Neural cell (in vitro differentiated cells): ENCODE results near the gene CTDSPL. TPM values are rescaled to one million over a fixed set of nuclear protein-coding genes. Genes with fewer than 3 reads are reported as not detected.

Source experiments
- H2AFZ ChIP-seq: fragments of 200-600, 300-800 bp; sonication (generic), shearing (Covaris generic); 2 replicates; pipeline ENCODE4 v1.6.0; 2014; ENCODE audit warnings: low read depth, mild to moderate bottlenecking, antibody characterized with exemption, low read length, moderate library complexity
- H3F3A ChIP-seq: fragments of 200-600 bp; shearing (Covaris generic); 2 replicates; pipeline ENCODE4 v1.6.1; 2016; ENCODE audit warnings: mild to moderate bottlenecking, moderate library complexity, mixed read lengths, antibody characterized with exemption, low read length; ENCODE audit not compliant: insufficient read depth, poor library complexity, severe bottlenecking
- H3K27ac ChIP-seq: fragments of 200-600, 300-800 bp; sonication (generic), shearing (Covaris generic); 2 replicates; pipeline ENCODE4 v1.5.1; 2014; ENCODE audit warnings: mild to moderate bottlenecking, low read length, moderate library complexity
- H3K27me3 ChIP-seq: fragments of 300-800, 200-600 bp; sonication (generic), shearing (Covaris generic); 2 replicates; pipeline ENCODE4 v1.6.0; 2014; ENCODE audit warnings: mild to moderate bottlenecking, low read depth, low read length, moderate library complexity; ENCODE audit not compliant: insufficient read depth
- H3K36me3 ChIP-seq: fragments of 300-800, 200-600 bp; sonication (generic), shearing (Covaris generic); 2 replicates; pipeline ENCODE4 v1.5.1; 2014; ENCODE audit warnings: mild to moderate bottlenecking, antibody characterized with exemption, low read length, moderate library complexity; ENCODE audit not compliant: insufficient read depth
- H3K4me2 ChIP-seq: fragments of 300-800, 200-600 bp; sonication (generic), shearing (Covaris generic); 2 replicates; pipeline ENCODE4 v1.6.0; 2014; ENCODE audit warnings: mild to moderate bottlenecking, low read length
- H3K4me3 ChIP-seq: fragments of 300-800, 200-600 bp; sonication (generic), shearing (Covaris generic); 2 replicates; pipeline ENCODE4 v1.5.1; 2014; ENCODE audit warnings: mild to moderate bottlenecking, low read length, moderate library complexity
- H3K79me2 ChIP-seq: fragments of 200-600 bp; shearing (Covaris generic); replicated peaks from 2 replicates; pipeline ENCODE4 v1.6.0; 2014; ENCODE audit warnings: mild to moderate bottlenecking, low read length, moderate library complexity; ENCODE audit not compliant: insufficient read depth
- H3K9ac ChIP-seq: fragments of 300-800, 200-600 bp; sonication (generic), shearing (Covaris generic); 2 replicates; pipeline ENCODE4 v1.6.1; 2016; ENCODE audit warnings: mild to moderate bottlenecking, low read length, mixed read lengths
- H3K9me2 ChIP-seq: fragments of 200-600 bp; shearing (Covaris generic); 2 replicates; pipeline ENCODE4 v1.6.1; 2016; ENCODE audit warnings: mild to moderate bottlenecking, low read length, mixed read lengths; ENCODE audit not compliant: insufficient read depth
- H3K9me3 ChIP-seq: fragments of 200-600, 300-800 bp; sonication (generic), shearing (Covaris generic); 2 replicates; pipeline ENCODE4 v1.6.1; 2016; ENCODE audit warnings: mild to moderate bottlenecking, mixed run types, low read length, moderate library complexity, mixed read lengths
- H4K20me1 ChIP-seq: fragments of 200-600 bp; shearing (Covaris generic); 2 replicates; pipeline ENCODE4 v1.6.1; 2016; ENCODE audit warnings: mild to moderate bottlenecking, mixed run types; ENCODE audit not compliant: insufficient read depth
- CTCF ChIP-seq: fragments of 450-650 bp; IDR thresholded peaks from 2 replicates; pipeline ENCODE4 v1.5.1; 2014; ENCODE audit warnings: antibody characterized with exemption, mild to moderate bottlenecking, moderate library complexity; ENCODE audit not compliant: poor library complexity, severe bottlenecking
- EP300 ChIP-seq: fragments of 450-650 bp; conservative IDR thresholded peaks from 2 replicates; pipeline ENCODE4 v1.6.1; 2014; ENCODE audit warnings: antibody characterized with exemption, mild to moderate bottlenecking, moderate library complexity; ENCODE audit not compliant: poor library complexity, severe bottlenecking
- EZH2 ChIP-seq: fragments of 200-600, 300-800 bp; shearing (Covaris generic), sonication (generic); IDR thresholded peaks from 2 replicates; pipeline ENCODE4 v1.6.1; 2014; ENCODE audit warnings: antibody characterized with exemption, low read length, borderline replicate concordance, mild to moderate bottlenecking; ENCODE audit not compliant: insufficient read depth, poor library complexity, severe bottlenecking
- MXI1 ChIP-seq: fragments of 450-650 bp; conservative IDR thresholded peaks from 2 replicates; pipeline ENCODE4 v1.6.1; 2014; ENCODE audit warnings: antibody characterized with exemption, mild to moderate bottlenecking; ENCODE audit not compliant: poor library complexity, severe bottlenecking
- POLR2AphosphoS5 ChIP-seq: IDR thresholded peaks from 2 replicates; pipeline ENCODE4 v1.6.1; 2012
- RAD21 ChIP-seq: fragments of 450-650 bp; conservative IDR thresholded peaks from 2 replicates; pipeline ENCODE4 v1.6.1; 2014; ENCODE audit warnings: antibody characterized with exemption, mild to moderate bottlenecking, moderate library complexity
- REST ChIP-seq: IDR thresholded peaks from 2 replicates; pipeline ENCODE4 v1.6.1; 2012; ENCODE audit warnings: borderline replicate concordance
- SMC3 ChIP-seq: fragments of 450-650 bp; conservative IDR thresholded peaks from 2 replicates; pipeline ENCODE4 v1.6.1; 2014; ENCODE audit warnings: antibody characterized with exemption, mild to moderate bottlenecking, moderate library complexity; ENCODE audit not compliant: poor library complexity
- TAF1 ChIP-seq: IDR thresholded peaks from 2 replicates; pipeline ENCODE4 v1.6.1; 2012; ENCODE audit warnings: low read depth
- polyA plus RNA-seq: library from polyadenylated mRNA; depleted of rRNA; stranded (reverse); fragments of >200 nt; gene quantifications from 2 replicates; pipeline ENCODE4 v1.2.3, GENCODE V29; 2014

CTDSPL gene
- polyA plus RNA-seq, 1 donor from 2014 or later = 17.0 TPM

GRCh38 chr3:37924453-37924852 lies 62.8 kb downstream of the CTDSPL start:
- no peak overlapping the region for H3K9ac ChIP-seq
- H3K9me2 ChIP-seq = no peaks in the 10 kb centered on the region
- H3K4me2 ChIP-seq = no peak overlapping the region
- TF ChIP-seq MXI1 (no peak), EP300 (no peak), SMC3 (no peak), TAF1 (no peak), CTCF (no peak), RAD21 (no peak)
- no peaks in the 10 kb centered on the region for H3F3A ChIP-seq
- no peak overlapping the region for H3K27ac ChIP-seq
- no peaks in the 10 kb centered on the region for H4K20me1 ChIP-seq
- H3K4me3 ChIP-seq = no peak overlapping the region
- no peaks in the 10 kb centered on the region for H3K27me3 ChIP-seq
- H3K79me2 ChIP-seq = peaks cover 4% of the 10 kb centered on the region
- H2AFZ ChIP-seq = no peak overlapping the region
- H3K36me3 ChIP-seq = no peaks in the 10 kb centered on the region
- no peaks in the 10 kb centered on the region for H3K9me3 ChIP-seq

- Histone ChIP-seq H3K27me3 (no peaks in the 10 kb centered on the region), H2AFZ (no peak overlapping the region), H3F3A (no peaks in the 10 kb centered on the region), H3K36me3 (no peaks in the 10 kb centered on the region), H3K4me2 (no peak overlapping the region), H3K27ac (no peak overlapping the region), H3K9me2 (no peaks in the 10 kb centered on the region), H3K9ac (no peak overlapping the region), H4K20me1 (no peaks in the 10 kb centered on the region), H3K4me3 (no peak overlapping the region), H3K9me3 (no peaks in the 10 kb centered on the region), H3K79me2 (peaks cover 4% of the 10 kb centered on the region)
- no peak for TF ChIP-seq SMC3
- no peak for TF ChIP-seq REST
- no peak for TF ChIP-seq POLR2AphosphoS5
- no peak for TF ChIP-seq MXI1
- no peak for TF ChIP-seq RAD21
- no peak for TF ChIP-seq EP300
- no peak for TF ChIP-seq EZH2
- TF ChIP-seq TAF1 = no peak
These were observed 63.5 kb downstream of the CTDSPL start for GRCh38 chr3:37925157-37925556.

GRCh38 chr3:37926611-37927010 lies 64.9 kb downstream of the CTDSPL start:
- Histone ChIP-seq H3K9me3 (no peaks in the 10 kb centered on the region), H3K4me2 (no peak overlapping the region), H3K27ac (no peak overlapping the region), H2AFZ (no peak overlapping the region), H3K79me2 (peaks cover 4% of the 10 kb centered on the region), H4K20me1 (no peaks in the 10 kb centered on the region), H3K27me3 (no peaks in the 10 kb centered on the region), H3F3A (no peaks in the 10 kb centered on the region), H3K4me3 (no peak overlapping the region), H3K9me2 (no peaks in the 10 kb centered on the region), H3K9ac (no peak overlapping the region), H3K36me3 (no peaks in the 10 kb centered on the region)
- TF ChIP-seq CTCF (no peak), POLR2AphosphoS5 (no peak), EP300 (no peak), SMC3 (no peak), RAD21 (no peak), REST (no peak), MXI1 (no peak), EZH2 (no peak), TAF1 (no peak)
